Bone marrow (tissue), 2 donors: ENCODE data around the gene TMEM266.

Experiments used
- DNase-seq, 2 donors: peaks; one replicate each; lab custom pipeline; 2025; lab: John Stamatoyannopoulos, UW

TMEM266 gene

DNA sequence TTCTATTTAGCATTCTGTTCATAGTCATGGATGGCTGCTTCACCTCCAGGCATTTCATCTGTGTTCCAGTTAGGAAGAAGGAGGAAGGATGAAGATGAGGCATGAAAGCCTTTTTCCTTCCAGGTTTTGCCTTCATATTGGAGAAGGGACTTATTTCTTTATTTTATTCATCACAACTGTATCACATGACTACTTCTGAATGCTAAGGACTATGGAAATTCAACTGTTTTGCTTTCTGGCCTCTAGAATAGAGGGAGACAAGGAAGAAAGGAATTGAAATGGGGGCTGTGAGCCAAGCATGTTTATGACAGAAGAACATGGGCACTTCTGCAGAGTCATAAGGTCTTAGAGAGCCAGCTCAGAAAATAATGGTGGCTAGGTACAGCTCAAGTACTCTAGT lies 10.4 kb downstream of the TMEM266 start:
- DNase-seq, result no peak

GRCh38 chr15:76070921-76071635 lies 11.3 kb downstream of the TMEM266 start:
- no peak for DNase-seq

- no peak for DNase-seq
These were observed 12.0 kb downstream of the TMEM266 start for GRCh38 chr15:76071806-76072205.

DNA sequence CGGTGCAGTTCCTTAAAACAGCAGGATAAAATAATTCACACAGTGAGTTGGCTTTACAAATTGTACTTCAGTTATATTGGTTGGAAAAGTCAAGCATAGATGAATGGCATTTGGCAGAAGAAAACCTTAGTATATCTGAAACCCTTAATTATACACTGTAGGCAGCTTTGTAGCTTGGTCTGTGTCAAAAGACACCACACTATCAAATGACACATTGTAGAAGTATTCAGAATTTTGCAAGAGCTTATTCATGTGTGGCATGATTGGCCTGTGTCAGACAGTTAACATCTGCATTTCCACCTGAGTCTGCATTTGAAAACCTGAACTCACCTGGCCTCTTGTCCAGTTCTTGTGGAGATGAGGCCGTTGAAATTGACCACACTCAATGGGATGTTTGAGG lies 13.8 kb downstream of the TMEM266 start:
- no peak for DNase-seq

DNA sequence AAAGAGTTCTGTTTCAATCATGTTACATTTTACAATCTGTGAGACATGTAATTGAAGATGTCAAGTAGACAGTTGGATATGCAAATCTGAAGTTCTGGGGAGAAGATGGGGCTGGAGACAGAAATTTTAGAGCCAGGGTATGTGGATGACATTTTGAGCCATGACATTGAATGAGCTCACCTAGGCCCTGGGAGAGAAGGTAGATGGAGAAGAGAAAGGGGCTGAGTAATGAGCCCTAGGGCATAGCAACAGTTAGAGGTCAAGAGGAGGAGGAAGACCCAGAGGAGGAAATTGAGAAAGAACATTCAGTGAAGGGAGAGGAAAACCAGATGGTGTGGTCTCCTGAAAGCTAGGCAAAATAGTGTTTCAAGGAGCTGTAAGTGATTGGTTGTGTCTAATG lies 15.3 kb downstream of the TMEM266 start:
- DNase-seq, result no peak

DNA sequence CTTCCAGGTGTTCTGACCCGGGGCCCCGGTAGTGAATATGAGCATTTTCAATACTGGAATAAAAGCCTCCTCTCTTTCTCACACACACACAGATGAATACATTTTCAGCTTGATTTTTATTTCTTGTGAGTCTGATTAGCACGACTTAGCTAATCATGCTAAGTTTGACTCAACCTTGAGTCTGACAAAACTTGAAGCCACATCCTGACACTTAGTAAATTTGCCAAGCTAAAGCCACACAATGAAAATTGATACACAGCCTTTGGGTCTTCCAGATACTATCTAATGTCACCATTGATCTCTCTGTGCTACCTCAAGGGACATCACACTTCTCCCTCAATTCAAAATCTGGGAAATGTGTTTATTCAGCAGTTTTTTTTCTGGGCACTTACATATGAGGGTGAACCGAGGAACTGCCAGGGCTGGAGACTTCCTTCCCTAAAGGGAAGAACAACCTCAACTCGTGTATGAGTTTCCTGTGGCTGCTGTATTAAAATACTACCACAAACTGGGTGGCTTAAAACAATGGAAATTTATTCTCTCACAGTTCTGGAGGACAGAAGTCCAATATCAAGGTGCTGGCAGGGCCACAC lies 18.6 kb downstream of the TMEM266 start:
- no peak for DNase-seq

GRCh38 chr15:76084256-76084655 lies 24.5 kb downstream of the TMEM266 start:
- no peak for DNase-seq

GRCh38 chr15:76098685-76099084 lies 38.9 kb downstream of the TMEM266 start:
- no peak for DNase-seq

GRCh38 chr15:76099388-76099787 lies 39.6 kb downstream of the TMEM266 start:
- DNase-seq, result no peak

GRCh38 chr15:76100361-76100760 lies 40.6 kb downstream of the TMEM266 start:
- no peak for DNase-seq

DNA sequence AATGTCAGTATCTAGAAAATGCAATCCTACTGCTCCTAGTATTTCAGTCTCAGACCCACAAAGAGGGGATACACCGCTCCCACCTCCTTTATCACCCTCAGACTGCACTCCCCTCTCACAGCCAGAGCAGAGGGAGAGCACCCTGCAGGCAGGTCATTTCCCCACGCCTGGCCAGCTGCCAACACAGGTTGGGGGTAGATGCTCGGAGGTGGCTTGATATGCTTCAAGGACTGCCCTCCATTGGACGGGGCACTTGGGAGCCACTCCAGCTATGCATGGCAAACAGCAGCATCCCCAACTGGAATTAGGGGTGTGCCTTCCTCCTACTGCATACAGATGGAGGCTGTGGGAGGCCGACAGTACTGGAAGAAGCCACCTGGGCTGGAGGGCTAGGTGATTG lies 41.9 kb downstream of the TMEM266 start:
- no peak for DNase-seq

DNA sequence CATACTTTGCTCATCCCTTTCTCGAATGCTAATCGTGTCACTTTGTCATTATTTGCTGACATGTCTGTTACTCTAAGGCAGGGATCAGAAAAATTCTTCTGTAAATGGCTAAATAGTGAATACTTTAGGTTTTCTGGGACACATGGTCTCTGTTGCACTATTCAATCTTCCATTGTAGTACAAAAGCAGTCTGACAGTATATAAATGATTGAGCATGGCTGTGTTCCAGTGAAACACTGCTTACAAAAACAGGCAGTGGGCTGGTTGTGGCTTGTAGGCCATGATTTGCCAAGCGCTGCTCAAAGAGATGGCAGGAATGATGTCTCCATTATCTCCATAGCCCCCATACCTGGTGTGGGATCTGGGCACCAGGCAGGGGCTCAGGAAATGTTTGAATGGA lies 45.6 kb downstream of the TMEM266 start:
- no peak for DNase-seq

DNA sequence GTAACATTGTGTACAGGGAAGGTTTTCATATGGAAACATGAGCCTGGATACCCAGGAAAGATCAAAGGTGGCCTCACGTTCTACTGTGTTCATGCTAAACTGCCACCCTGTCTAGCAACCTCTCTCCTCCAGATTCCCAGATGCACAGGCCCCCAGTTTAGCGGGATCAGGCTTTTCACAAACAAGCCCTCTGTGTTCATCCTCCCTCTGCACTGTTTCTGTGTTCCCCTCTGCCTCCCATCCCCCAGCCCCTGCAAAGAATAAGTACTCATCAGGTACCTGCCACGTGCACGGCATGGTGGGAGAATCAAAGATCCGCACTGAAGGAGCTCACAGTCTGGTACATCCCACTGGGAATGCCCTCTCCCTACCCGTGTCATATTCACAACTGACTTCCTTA lies 46.1 kb downstream of the TMEM266 start:
- DNase-seq, result no peak

GRCh38 chr15:76107169-76107568 lies 47.4 kb downstream of the TMEM266 start:
- no peak for DNase-seq

DNA sequence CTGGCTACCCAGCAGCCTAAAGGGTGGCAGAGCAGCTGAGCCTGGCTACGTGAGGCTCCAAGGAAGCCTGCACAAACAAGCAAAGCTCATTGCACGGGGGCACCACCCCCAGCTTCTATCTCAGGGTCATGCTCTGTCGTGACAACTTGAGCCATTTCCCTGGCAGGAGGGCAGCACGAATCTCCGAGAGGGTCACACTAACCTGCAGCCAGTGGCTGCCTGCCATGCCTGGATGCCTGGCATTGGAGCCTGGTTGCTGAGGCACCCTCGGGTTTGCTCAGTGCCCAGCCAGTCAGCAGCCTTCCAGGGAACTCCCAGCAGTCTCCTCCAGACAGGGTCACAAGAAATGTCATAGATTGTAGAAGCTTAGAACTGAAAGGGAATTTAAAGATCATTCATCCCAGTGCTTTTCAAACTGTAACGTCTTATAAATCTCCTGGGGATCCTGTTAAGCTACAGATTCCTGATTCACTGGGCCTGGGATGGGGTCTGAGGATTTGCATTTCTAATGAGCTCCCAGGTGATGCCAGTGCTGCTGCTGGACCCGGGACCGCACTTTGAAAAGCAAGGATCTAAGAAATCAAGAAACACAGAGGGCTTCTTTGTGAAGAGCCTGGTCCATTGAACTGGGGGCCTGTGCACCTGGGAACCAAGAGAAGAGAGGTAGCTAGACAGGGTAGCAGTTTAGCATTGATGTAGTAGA lies 48.4 kb downstream of the TMEM266 start:
- no peak for DNase-seq

GRCh38 chr15:76109046-76109445 lies 49.3 kb downstream of the TMEM266 start:
- no peak for DNase-seq

DNA sequence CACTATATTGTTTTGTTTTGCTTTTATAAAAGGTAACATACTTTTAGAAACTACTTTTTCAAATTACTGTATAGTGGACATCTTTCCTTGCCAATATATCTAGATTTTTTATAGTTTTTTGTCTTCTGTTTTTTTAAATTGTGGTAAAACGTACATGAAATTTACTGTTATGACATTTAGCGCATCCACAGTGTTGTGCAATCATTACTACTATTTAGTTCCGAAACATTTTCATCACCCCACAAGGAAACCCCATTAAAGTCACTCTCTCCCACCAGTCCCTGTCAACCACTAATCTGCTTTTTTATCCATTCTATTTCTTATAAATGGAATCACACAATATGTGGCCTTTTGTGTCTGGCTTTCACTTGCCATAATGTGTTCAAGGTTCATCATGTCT lies 54.8 kb downstream of the TMEM266 start:
- DNase-seq, result no peak

GRCh38 chr15:76116138-76116885 lies 56.5 kb downstream of the TMEM266 start:
- DNase-seq, result no peak

GRCh38 chr15:76117181-76117580 lies 57.4 kb downstream of the TMEM266 start:
- no peak for DNase-seq

DNA sequence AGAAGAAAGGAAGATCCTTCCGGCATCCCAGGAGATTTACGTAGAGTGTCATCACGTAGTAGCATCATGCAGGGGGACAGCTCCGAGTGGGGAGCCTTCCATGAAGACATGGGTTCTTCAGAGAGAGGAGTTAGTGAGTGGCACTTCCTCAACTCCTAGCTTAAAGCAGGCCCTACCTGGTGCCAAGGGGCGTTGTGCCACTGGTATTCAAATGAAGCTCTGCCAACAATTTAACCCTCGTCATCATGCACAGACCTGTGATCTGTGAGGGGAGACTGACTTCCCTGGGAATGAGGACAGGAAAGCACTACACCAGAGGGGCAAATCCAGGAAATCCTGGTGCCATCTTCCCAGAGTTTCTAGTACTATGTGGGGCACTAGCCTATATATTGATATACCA lies 59.0 kb downstream of the TMEM266 start:
- DNase-seq, result no peak

GRCh38 chr15:76123031-76123430 lies 63.2 kb downstream of the TMEM266 start:
- DNase-seq, result no peak

DNA sequence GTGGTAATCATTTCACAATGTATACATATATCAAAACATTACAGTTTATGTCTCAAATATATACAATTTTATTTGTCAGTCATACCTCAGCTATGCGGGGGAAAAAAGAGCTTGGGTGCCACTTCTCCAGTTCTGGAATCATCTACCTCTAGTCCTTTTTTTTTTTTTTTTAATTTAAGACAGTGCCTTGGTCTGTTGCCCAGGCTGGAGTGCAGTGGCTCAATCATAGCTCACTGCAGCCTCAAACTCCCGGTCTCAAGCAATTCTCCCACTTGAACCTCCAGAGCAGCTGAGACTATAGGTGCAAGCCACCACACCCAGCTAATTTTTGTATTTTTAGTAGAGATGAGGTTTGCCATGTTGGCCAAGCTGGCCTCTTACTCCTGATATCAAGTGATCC lies 67.4 kb downstream of the TMEM266 start:
- DNase-seq, result no peak

DNA sequence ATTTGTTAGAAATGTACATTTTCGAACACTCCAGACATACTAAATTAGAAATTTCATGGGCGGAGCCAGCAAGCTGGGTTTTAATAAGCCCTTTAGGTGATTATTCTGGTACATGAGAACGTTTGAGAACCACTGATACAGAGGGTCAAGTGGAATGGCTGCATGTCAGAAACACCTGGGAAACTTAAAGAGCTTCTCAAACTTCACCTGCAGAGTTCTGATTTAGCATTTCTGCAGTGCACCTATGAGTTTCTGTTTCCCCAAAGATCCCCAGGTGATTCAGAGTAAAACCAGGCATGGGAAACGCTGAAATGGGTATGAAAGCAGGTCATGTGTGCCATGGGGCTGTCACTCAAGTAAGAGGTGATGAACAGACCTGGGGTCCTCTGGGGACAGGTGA lies 68.1 kb downstream of the TMEM266 start:
- DNase-seq, result no peak
